Endothelial cell of umbilical vein (primary cell): ENCODE results near the gene MGLL. TPM values are rescaled to one million over a fixed set of nuclear protein-coding genes. Genes with fewer than 3 reads are reported as not detected.

Source experiments
- BruUV-seq: library from RNA; stranded (reverse); fragments of 400-500 nt; replicated peaks from 2 replicates; lab custom pipeline; 2021; lab: Mats Ljungman, UMichigan
- CTCF ChIA-PET: fragments of 300-600, 350-600 bp; sonication (Branson Sonifier 250); formaldehyde crosslinking; loops from one replicate; lab custom pipeline; 2021; ENCODE audit warnings: antibody characterized with exemption, inconsistent platforms; lab: Charles Lee
- POLR2A ChIA-PET: fragments of 300-600, 350-600 bp; sonication (Branson Sonifier 250); formaldehyde crosslinking; loops from one replicate; lab custom pipeline; 2021; ENCODE audit warnings: antibody characterized with exemption, inconsistent platforms; lab: Charles Lee
- DNase-seq: peaks from one replicate; pipeline ENCODE4 v3.0.0-alpha.2; 2011; ENCODE audit warnings: low read depth, low spot score
- FAIRE-seq: peaks from 2 replicates; lab custom pipeline; 2011; peaks lifted over from hg19 to GRCh38; lab: Jason Lieb, UNC
- H2AFZ ChIP-seq: 2 replicates; pipeline ENCODE4 v1.6.0; 2012; ENCODE audit warnings: low read depth, low read length, control low read depth, inconsistent platforms
- H3K27ac ChIP-seq: 2 replicates; pipeline ENCODE4 v1.5.1; 2011; ENCODE audit warnings: low read depth, mild to moderate bottlenecking, control low read depth, low read length, moderate library complexity; ENCODE audit not compliant: insufficient read depth
- H3K27me3 ChIP-seq, 2 experiments: 2 replicates each; pipeline versions ENCODE4 v1.6.0 to v1.6.1; 2011; ENCODE audit warnings: low read length in 2 of 2, mixed read lengths in 1 of 2; ENCODE audit not compliant: control insufficient read depth in 2 of 2, insufficient read depth in 2 of 2
- H3K36me3 ChIP-seq, 2 experiments: 2 replicates in 1 of 2; 3 replicates in 1 of 2; pipeline ENCODE4 v1.5.1; 2011; ENCODE audit warnings: low read length in 2 of 2, mild to moderate bottlenecking in 1 of 2, moderate library complexity in 1 of 2; ENCODE audit not compliant: control insufficient read depth in 2 of 2, insufficient read depth in 2 of 2; ENCODE audit errors: extremely low read depth in 1 of 2
- H3K4me1 ChIP-seq: 3 replicates; pipeline ENCODE4 v1.5.1; 2011; ENCODE audit warnings: mild to moderate bottlenecking, low read length; ENCODE audit not compliant: control insufficient read depth, insufficient read depth; ENCODE audit errors: extremely low read depth
- H3K4me2 ChIP-seq: 2 replicates; pipeline ENCODE4 v1.6.1; 2011; ENCODE audit warnings: low read length, control low read depth, mixed read lengths; ENCODE audit not compliant: insufficient read depth
- H3K4me3 ChIP-seq, 3 experiments: fragments of 200-600 bp in 1 of 3; sonication (generic), shearing (Covaris generic) in 1 of 3; replicated peaks in 1 of 3; 2 replicates each; pipeline ENCODE4 v1.5.1; 2011 to 2016; ENCODE audit warnings: control low read depth in 3 of 3, low read length in 3 of 3, mild to moderate bottlenecking in 2 of 3, inconsistent platforms in 1 of 3, low read depth in 1 of 3, moderate library complexity in 1 of 3; ENCODE audit not compliant: insufficient read depth in 1 of 3
- H3K79me2 ChIP-seq: 2 replicates; pipeline ENCODE4 v1.6.0; 2012; ENCODE audit warnings: low read length, inconsistent platforms; ENCODE audit not compliant: control insufficient read depth, insufficient read depth
- H3K9ac ChIP-seq: replicated peaks from 2 replicates; pipeline ENCODE3; 2011; ENCODE audit warnings: low read length, control low read depth; ENCODE audit not compliant: insufficient read depth; ENCODE audit errors: extremely low read depth
- H3K9me1 ChIP-seq: replicated peaks from 3 replicates; pipeline ENCODE4 v1.6.0; 2011; ENCODE audit warnings: mild to moderate bottlenecking, low read length; ENCODE audit not compliant: control insufficient read depth, insufficient read depth; ENCODE audit errors: extremely low read depth
- H3K9me3 ChIP-seq: replicated peaks from 2 replicates; pipeline ENCODE4 v1.5.1; 2012; ENCODE audit warnings: low read length, inconsistent platforms; ENCODE audit not compliant: control insufficient read depth, insufficient read depth
- H4K20me1 ChIP-seq: replicated peaks from 2 replicates; pipeline ENCODE3; 2011; ENCODE audit warnings: mild to moderate bottlenecking, low read length; ENCODE audit not compliant: control insufficient read depth, insufficient read depth; ENCODE audit errors: extremely low read depth
- CTCF ChIP-seq, 2 donors: IDR thresholded peaks; 1 replicate in 1 of 2; 2 replicates in 1 of 2; pipeline ENCODE4 v1.5.1; 2011; ENCODE audit warnings: low read length in 2 of 2, mild to moderate bottlenecking in 2 of 2, moderate library complexity in 2 of 2, control low read depth in 1 of 2, inconsistent platforms in 1 of 2, low read depth in 1 of 2; ENCODE audit not compliant: insufficient read depth in 1 of 2; ENCODE audit errors: extremely low read depth in 1 of 2
- EZH2 ChIP-seq: IDR thresholded peaks from 2 replicates; pipeline ENCODE4 v1.6.1; 2012; ENCODE audit warnings: borderline replicate concordance, low read depth, mild to moderate bottlenecking, moderate library complexity, low read length, inconsistent platforms; ENCODE audit not compliant: severe bottlenecking
- FOS ChIP-seq: IDR thresholded peaks from 2 replicates; pipeline ENCODE4 v1.6.1; 2011; ENCODE audit warnings: mild to moderate bottlenecking, low read length, moderate library complexity, borderline replicate concordance; ENCODE audit not compliant: insufficient read depth
- GATA2 ChIP-seq: IDR thresholded peaks from 2 replicates; pipeline ENCODE4 v1.7.0; 2011; ENCODE audit warnings: low read depth, mild to moderate bottlenecking, moderate library complexity, mixed read lengths, low read length; ENCODE audit not compliant: insufficient read length, insufficient read depth
- JUN ChIP-seq: IDR thresholded peaks from 2 replicates; pipeline ENCODE4 v1.6.1; 2011; ENCODE audit warnings: borderline replicate concordance, low read depth; ENCODE audit not compliant: insufficient read length, insufficient read depth
- MYC ChIP-seq: IDR thresholded peaks from one replicate; pipeline ENCODE4 v1.6.1; 2011; ENCODE audit warnings: mild to moderate bottlenecking, low read depth, low read length
- POLR2A ChIP-seq: IDR thresholded peaks from 2 replicates; pipeline ENCODE4 v1.6.1; 2012; ENCODE audit warnings: low read depth, mild to moderate bottlenecking, control low read depth, low read length
- POLR2AphosphoS5 ChIP-seq: IDR thresholded peaks from 2 replicates; pipeline ENCODE4 v1.6.1; 2012; ENCODE audit warnings: low read depth, mild to moderate bottlenecking, control low read depth, low read length, moderate library complexity; ENCODE audit not compliant: insufficient read depth
- dilution Hi-C: fragments of 300-500 bp; cut with MboI; formaldehyde crosslinking; loops from one replicate; pipeline ENCODE4 v1.15.0; 2019; ENCODE audit warnings: low sequenced_read_pairs; ENCODE audit not compliant: extremely low pct_ligation_motif_present
- intact Hi-C: fragments of 100-400 bp; cut with micrococcal nuclease; formaldehyde crosslinking; loops from one replicate; pipeline ENCODE4 v1.10.0; 2022
- polyA plus RNA-seq, 4 experiments: library from polyadenylated mRNA; depleted of rRNA in 3 of 4; stranded (reverse) in 3 of 4; unstranded in 1 of 4; fragments of >200 nt; gene quantifications; 2 replicates each; pipeline versions ENCODE4 v1.2.1 to v1.2.3, GENCODE V29; 2011 to 2012; ENCODE audit warnings: missing spikeins in 1 of 4
- total RNA-seq: library from RNA; stranded (reverse); gene quantifications from 2 replicates; pipeline ENCODE4 v1.2.3, GENCODE V29; 2021
- TF ChIP-seq, protein P1 (sequence below): IDR thresholded peaks from 2 replicates; pipeline ENCODE4 v1.6.1; 2011; ENCODE audit not compliant: insufficient read depth, insufficient read length

The MGLL gene
- total and polyA plus RNA-seq, 2 donors (not counting 3 experiments of a cell fraction or from before 2014, with no cell fraction given), result 30.7 to 60.2 TPM

DNA sequence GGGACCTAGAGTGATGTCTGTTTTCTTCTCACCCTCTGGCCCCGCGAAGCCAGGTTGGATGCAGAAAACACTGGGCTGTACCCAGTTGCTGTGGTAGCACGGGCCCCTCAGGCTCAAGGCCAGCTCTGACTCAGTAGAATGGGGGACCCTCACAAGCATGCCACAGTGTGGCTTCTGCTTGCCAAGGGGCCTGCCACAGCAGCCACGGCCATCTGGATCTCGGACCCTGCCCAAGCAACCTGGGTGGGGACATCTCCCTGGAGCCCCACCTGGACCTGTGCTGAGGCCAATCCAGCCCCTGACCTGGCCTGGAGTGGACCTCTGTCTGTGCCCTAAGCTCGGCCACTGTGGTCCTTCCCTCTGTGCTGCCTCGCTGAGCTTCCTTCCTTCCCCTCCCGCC is 59.0 kb downstream of the MGLL start:
- CTCF ChIA-PET, result interaction anchor here (1.5 to 1.7 kb wide), 2 partner anchors 13 to 66 kb away, joined by 3 to 4 read pairs; no protein-coding TSS in a partner anchor
- Histone ChIP-seq H3K27ac (no peak overlapping the region), H4K20me1 (no peaks in the 10 kb centered on the region), H3K9me1 (no peaks in the 10 kb centered on the region), H3K36me3 (no peaks in the 10 kb centered on the region), H3K27me3 (no peaks in the 10 kb centered on the region), H3K9me3 (no peaks in the 10 kb centered on the region), H3K4me3 (no peak overlapping the region), H3K4me2 (no peak overlapping the region), H3K4me1 (peaks cover 16% of the 10 kb centered on the region), H3K79me2 (peaks cover 23% of the 10 kb centered on the region), H2AFZ (no peak overlapping the region), H3K9ac (no peak overlapping the region)
- intact Hi-C loops, result no loop called here
- dilution Hi-C loops, result no loop called here
- POLR2A ChIA-PET, result interaction anchor here (0.6 kb wide), 1 partner anchor 243 kb away, joined by 3 read pairs; no protein-coding TSS in a partner anchor
- no peak for TF ChIP-seq GATA2
- TF ChIP-seq MYC, result no peak
- no peak for TF ChIP-seq POLR2A
- TF ChIP-seq FOS, result no peak
- no peak for TF ChIP-seq JUN
- no peak for TF ChIP-seq CTCF (IDR thresholded peaks at IDR 0.05; ENCODE audit: extremely low read depth in 1 of 2, insufficient read depth in 1 of 2, low read depth in 1 of 2, low read length in 2 of 2)
- TF ChIP-seq POLR2AphosphoS5, result no peak
- TF ChIP-seq EZH2, result no peak
- TF ChIP-seq, protein P1, sequence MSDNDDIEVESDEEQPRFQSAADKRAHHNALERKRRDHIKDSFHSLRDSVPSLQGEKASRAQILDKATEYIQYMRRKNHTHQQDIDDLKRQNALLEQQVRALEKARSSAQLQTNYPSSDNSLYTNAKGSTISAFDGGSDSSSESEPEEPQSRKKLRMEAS, result no peak
- BruUV-seq, result no TSS peak
- DNase-seq (no peak), FAIRE-seq (no peak)
